Brain microvascular endothelial cell (primary cell): Measurements from ENCODE around the gene SAG.
"Not testable (repeated sequence)": the region's sequence is repeated elsewhere in the genome, so short reads cannot be mapped to it uniquely, and the experiment has no call there.

Source experiments
- DNase-seq: peaks from one replicate; pipeline ENCODE4 v3.0.0-alpha.2; 2020
- H3K27ac ChIP-seq: fragments of 250-450 bp; sonication (Bioruptor Pico); 2 replicates; pipeline ENCODE4 v1.5.1; 2020; ENCODE audit warnings: mild to moderate bottlenecking, moderate library complexity
- H3K27me3 ChIP-seq: fragments of 250-450 bp; sonication (Bioruptor Pico); replicated peaks from 2 replicates; pipeline ENCODE4 v1.5.1; 2020; ENCODE audit warnings: mild to moderate bottlenecking
- H3K36me3 ChIP-seq: fragments of 250-450 bp; sonication (Bioruptor Pico); replicated peaks from 2 replicates; pipeline ENCODE4 v1.5.1; 2020; ENCODE audit warnings: mild to moderate bottlenecking
- H3K4me3 ChIP-seq: 2 replicates; pipeline ENCODE4 v1.5.1; 2011; ENCODE audit warnings: low read depth, mild to moderate bottlenecking, control low read depth, low read length, moderate library complexity
- CTCF ChIP-seq: IDR thresholded peaks from 2 replicates; pipeline ENCODE4 v1.5.1; 2011; ENCODE audit warnings: low read depth, mild to moderate bottlenecking, moderate library complexity, low read length, control low read depth, inconsistent platforms; ENCODE audit errors: missing control alignments
- in situ Hi-C: cut with HindIII; loops from 2 replicates; pipeline ENCODE4 v1.10.0; 2017; ENCODE audit warnings: low sequenced_read_pairs, low pct_ligation_motif_present

Gene SAG

GRCh38 chr2:233369897-233370685 lies 62.5 kb downstream of the SAG start:
- Histone ChIP-seq H3K27ac (no peak overlapping the region), H3K27me3 (no peaks in the 10 kb centered on the region), H3K36me3 (no peaks in the 10 kb centered on the region), H3K4me3 (no peak overlapping the region)
- no peak for DNase-seq
- no peak for TF ChIP-seq CTCF
- in situ Hi-C loops = no loop called here

GRCh38 chr2:233371641-233372040 lies 64.0 kb downstream of the SAG start:
- DNase-seq = no peak
- Histone ChIP-seq H3K27ac (no peak overlapping the region), H3K36me3 (no peaks in the 10 kb centered on the region), H3K4me3 (no peak overlapping the region), H3K27me3 (no peaks in the 10 kb centered on the region)
- in situ Hi-C loops = no loop called here
- no peak for TF ChIP-seq CTCF

- Histone ChIP-seq H3K4me3 (no peak overlapping the region), H3K36me3 (no peaks in the 10 kb centered on the region), H3K27ac (no peak overlapping the region), H3K27me3 (no peaks in the 10 kb centered on the region)
- TF ChIP-seq CTCF = no peak
- DNase-seq = no peak
- in situ Hi-C loops = no loop called here
These were observed 65.2 kb downstream of the SAG start for GRCh38 chr2:233372855-233373254.

GRCh38 chr2:233373316-233373715 lies 65.7 kb downstream of the SAG start:
- H3K27ac ChIP-seq = no peak overlapping the region
- H3K27me3 ChIP-seq = no peaks in the 10 kb centered on the region
- no peak for DNase-seq
- no peak for TF ChIP-seq CTCF
- no peak overlapping the region for H3K4me3 ChIP-seq
- H3K36me3 ChIP-seq = no peaks in the 10 kb centered on the region
- in situ Hi-C loops = no loop called here

- H3K27ac ChIP-seq, in situ Hi-C loops: not testable (repeated sequence)
These were observed 67.2 kb downstream of the SAG start for GRCh38 chr2:233374776-233375175.

GRCh38 chr2:233375490-233376314 lies 68.1 kb downstream of the SAG start:
- Histone ChIP-seq H3K36me3 (no peaks in the 10 kb centered on the region), H3K4me3 (no peak overlapping the region), H3K27me3 (no peaks in the 10 kb centered on the region), H3K27ac (no peak overlapping the region)
- in situ Hi-C loops = no loop called here
- DNase-seq = no peak
- no peak for TF ChIP-seq CTCF

More at GRCh38 chr2:233374776-233375175, 67.2 kb downstream of the SAG start:
- H3K4me3 ChIP-seq, H3K36me3 ChIP-seq, DNase-seq, H3K27me3 ChIP-seq: not testable (repeated sequence)
